ENCODE results near the gene GFAP. TPM values are rescaled to one million over a fixed set of nuclear protein-coding genes. Genes with fewer than 3 reads are reported as not detected.

Gene GFAP
- total RNA-seq, 3 donors from 2014 or later (not counting 1 experiment from before 2014, with no cell fraction given) = not detected

DNA sequence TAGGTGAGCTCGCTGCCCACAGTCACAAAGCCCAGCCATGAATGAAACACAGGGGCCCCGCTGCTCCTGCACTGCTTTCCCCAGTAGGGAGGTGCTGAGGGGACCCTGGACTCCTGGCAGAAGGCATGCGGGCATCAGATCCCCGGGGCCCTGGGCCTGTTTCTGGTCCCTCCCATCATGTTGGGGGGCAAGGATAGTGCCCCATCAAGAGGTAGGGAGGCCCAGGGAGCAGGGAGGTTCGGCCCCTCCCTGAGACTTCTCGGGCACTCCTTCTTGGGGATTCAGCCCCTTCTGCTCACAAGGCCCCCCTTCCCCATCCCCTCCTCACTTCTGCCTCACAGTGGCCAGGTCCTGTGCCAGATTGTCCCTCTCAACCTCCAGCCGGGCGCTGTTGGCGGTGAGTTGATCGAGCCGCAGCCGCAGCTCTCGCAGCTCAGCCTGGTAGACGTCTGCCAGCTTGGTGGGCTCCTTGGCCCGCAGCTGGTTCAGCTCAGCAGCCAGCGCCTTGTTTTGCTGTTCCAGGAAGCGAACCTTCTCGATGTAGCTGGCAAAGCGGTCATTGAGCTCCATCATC, 515 bp downstream of the GFAP start:
- Histone ChIP-seq H3K9me3 (ENCODE audit: control insufficient read depth, insufficient read depth, low read length) (no peaks in the 10 kb centered on the region), H3K27me3 (ENCODE audit: control insufficient read depth, insufficient read depth, low read length) (peaks cover 10% of the 10 kb centered on the region), H3K4me3 (ENCODE audit: low read length) (no peak overlapping the region), H3K36me3 (ENCODE audit: control insufficient read depth, insufficient read depth, low read length) (no peaks in the 10 kb centered on the region), H3K27ac (ENCODE audit: low read length) (no peak overlapping the region), H3K4me1 (ENCODE audit: control insufficient read depth, insufficient read depth, low read length) (peaks cover 11% of the 10 kb centered on the region)
- Mint-ChIP-seq H3K36me3 (no peaks in the 10 kb centered on the region), H3K27ac (no peak overlapping the region), H3K4me1 (peaks cover 0 to 6% of the 10 kb centered on the region in 2 donors), H3K27me3 (ENCODE audit: low read depth in 2 of 2) (peaks cover 24 to 30% of the 10 kb centered on the region in 2 donors), H3K9me3 (no peaks in the 10 kb centered on the region), H3K4me3 (no peak overlapping the region)
- intact Hi-C loops (cut with micrococcal nuclease) = loop anchor here (5.0 kb wide), 1 partner anchor 183 kb away; no protein-coding TSS in a partner anchor
- WGBS (ENCODE audit: insufficient coverage) = 82% methylated on average over 19 of the region's 19 CpGs
- ATAC-seq (no peak), DNase-seq (no peak)
- TF ChIP-seq, protein P1, sequence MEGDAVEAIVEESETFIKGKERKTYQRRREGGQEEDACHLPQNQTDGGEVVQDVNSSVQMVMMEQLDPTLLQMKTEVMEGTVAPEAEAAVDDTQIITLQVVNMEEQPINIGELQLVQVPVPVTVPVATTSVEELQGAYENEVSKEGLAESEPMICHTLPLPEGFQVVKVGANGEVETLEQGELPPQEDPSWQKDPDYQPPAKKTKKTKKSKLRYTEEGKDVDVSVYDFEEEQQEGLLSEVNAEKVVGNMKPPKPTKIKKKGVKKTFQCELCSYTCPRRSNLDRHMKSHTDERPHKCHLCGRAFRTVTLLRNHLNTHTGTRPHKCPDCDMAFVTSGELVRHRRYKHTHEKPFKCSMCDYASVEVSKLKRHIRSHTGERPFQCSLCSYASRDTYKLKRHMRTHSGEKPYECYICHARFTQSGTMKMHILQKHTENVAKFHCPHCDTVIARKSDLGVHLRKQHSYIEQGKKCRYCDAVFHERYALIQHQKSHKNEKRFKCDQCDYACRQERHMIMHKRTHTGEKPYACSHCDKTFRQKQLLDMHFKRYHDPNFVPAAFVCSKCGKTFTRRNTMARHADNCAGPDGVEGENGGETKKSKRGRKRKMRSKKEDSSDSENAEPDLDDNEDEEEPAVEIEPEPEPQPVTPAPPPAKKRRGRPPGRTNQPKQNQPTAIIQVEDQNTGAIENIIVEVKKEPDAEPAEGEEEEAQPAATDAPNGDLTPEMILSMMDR (IDR thresholded peaks at IDR 0.05) = no peak

DNA sequence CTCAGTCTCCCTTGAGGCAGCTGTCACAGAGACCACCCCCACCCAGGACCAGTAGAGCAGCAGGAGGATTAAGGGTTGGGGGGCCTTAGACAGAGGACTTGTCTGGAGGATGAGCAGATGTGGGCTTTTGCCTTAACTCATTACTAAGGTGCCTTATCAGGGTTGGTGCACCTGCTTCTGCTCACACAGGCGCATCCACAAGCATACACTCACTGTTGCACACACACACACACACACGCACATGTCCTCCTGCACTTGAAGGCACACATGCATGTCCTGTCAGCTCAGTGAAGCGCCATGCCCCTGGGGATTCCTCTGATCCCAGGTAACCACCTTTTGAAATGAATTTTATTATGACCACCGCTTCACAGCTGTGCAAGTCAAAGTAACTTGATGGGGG, 1.2 kb downstream of the GFAP start:
- H3K36me3 Mint-ChIP-seq = no peaks in the 10 kb centered on the region
- DNase-seq (no peak), ATAC-seq (no peak)
- H3K9me3 ChIP-seq (ENCODE audit: control insufficient read depth, insufficient read depth, low read length) = no peaks in the 10 kb centered on the region
- WGBS (ENCODE audit: insufficient coverage) = 75% methylated on average over 4 of the region's 4 CpGs
- intact Hi-C loops (cut with micrococcal nuclease) = loop anchor here (5.0 kb wide), 1 partner anchor 183 kb away; no protein-coding TSS in a partner anchor
- H3K27ac ChIP-seq (ENCODE audit: low read length) = no peak overlapping the region
- H3K4me1 Mint-ChIP-seq = peaks cover 0 to 6% of the 10 kb centered on the region in 2 donors
- H3K4me3 ChIP-seq (ENCODE audit: low read length) = no peak overlapping the region
- H3K4me1 ChIP-seq (ENCODE audit: control insufficient read depth, insufficient read depth, low read length) = peaks cover 11% of the 10 kb centered on the region
- no peaks in the 10 kb centered on the region for H3K36me3 ChIP-seq (ENCODE audit: control insufficient read depth, insufficient read depth, low read length)
- no peak overlapping the region for H3K27ac Mint-ChIP-seq
- H3K9me3 Mint-ChIP-seq = no peaks in the 10 kb centered on the region
- peaks cover 24 to 30% of the 10 kb centered on the region in 2 donors for H3K27me3 Mint-ChIP-seq (ENCODE audit: low read depth in 2 of 2)
- no peak overlapping the region for H3K4me3 Mint-ChIP-seq
- peaks cover 10% of the 10 kb centered on the region for H3K27me3 ChIP-seq (ENCODE audit: control insufficient read depth, insufficient read depth, low read length)
- TF ChIP-seq, protein P1 (IDR thresholded peaks at IDR 0.05) = no peak

DNA sequence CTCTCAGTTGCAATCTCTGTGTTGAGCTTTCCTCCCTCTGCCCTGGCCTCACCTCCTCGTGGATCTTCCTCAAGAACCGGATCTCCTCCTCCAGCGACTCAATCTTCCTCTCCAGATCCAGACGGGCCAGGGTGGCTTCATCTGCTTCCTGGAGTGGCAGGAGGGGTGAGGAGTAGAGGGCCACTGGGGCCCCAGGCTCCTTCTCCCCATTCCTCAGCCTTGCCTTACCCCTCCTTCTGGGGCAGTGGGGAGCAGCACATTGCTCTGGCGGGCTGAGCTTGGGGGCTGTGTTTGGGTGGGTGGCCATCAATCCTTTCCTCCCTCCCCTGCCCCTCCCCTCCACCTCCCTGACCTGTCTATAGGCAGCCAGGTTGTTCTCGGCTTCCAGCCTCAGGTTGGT, 1.6 kb downstream of the GFAP start:
- Histone ChIP-seq H3K27me3 (ENCODE audit: control insufficient read depth, insufficient read depth, low read length) (peaks cover 10% of the 10 kb centered on the region), H3K4me1 (ENCODE audit: control insufficient read depth, insufficient read depth, low read length) (peaks cover 11% of the 10 kb centered on the region), H3K9me3 (ENCODE audit: control insufficient read depth, insufficient read depth, low read length) (no peaks in the 10 kb centered on the region), H3K4me3 (ENCODE audit: low read length) (no peak overlapping the region), H3K36me3 (ENCODE audit: control insufficient read depth, insufficient read depth, low read length) (no peaks in the 10 kb centered on the region), H3K27ac (ENCODE audit: low read length) (no peak overlapping the region)
- intact Hi-C loops (cut with micrococcal nuclease) = loop anchor here (5.0 kb wide), 1 partner anchor 184 kb away; no protein-coding TSS in a partner anchor
- Mint-ChIP-seq H3K27ac (no peak overlapping the region), H3K9me3 (no peaks in the 10 kb centered on the region), H3K4me3 (no peak overlapping the region), H3K36me3 (no peaks in the 10 kb centered on the region), H3K27me3 (ENCODE audit: low read depth in 2 of 2) (peaks cover 24 to 30% of the 10 kb centered on the region in 2 donors), H3K4me1 (peaks cover 0 to 6% of the 10 kb centered on the region in 2 donors)
- WGBS (ENCODE audit: insufficient coverage) = 68% methylated on average over 4 of the region's 6 CpGs
- ATAC-seq = no peak
- TF ChIP-seq, protein P1 (IDR thresholded peaks at IDR 0.05) = no peak
- no peak for DNase-seq
